Measurements from ENCODE around the gene SUMO4.

DNA sequence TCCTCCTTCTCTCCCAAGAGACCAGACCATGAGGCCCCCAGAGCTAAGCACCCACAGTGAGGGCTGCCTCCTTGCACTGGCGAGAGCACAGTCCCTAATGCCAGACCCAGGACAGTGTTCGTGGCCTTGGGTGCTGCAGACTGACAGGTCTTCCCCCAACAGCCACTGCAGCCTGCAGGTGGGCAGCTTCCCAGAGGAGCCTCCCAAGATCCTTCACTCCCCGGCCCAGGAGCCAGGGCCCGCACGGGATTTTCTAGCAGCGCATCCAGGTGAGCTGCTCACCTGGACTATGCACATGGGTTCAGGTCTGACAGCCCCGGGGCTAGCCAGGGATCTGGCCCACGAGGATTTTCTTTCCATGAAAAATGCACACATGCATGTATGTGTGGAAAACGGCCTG, 41.7 kb downstream of the SUMO4 start:
- no peak for TF ChIP-seq EZH2 (IDR thresholded peaks at IDR 0.05; ENCODE audit: borderline replicate concordance, low read depth, low read length, poor library complexity, severe bottlenecking)
- TF ChIP-seq, protein P1, sequence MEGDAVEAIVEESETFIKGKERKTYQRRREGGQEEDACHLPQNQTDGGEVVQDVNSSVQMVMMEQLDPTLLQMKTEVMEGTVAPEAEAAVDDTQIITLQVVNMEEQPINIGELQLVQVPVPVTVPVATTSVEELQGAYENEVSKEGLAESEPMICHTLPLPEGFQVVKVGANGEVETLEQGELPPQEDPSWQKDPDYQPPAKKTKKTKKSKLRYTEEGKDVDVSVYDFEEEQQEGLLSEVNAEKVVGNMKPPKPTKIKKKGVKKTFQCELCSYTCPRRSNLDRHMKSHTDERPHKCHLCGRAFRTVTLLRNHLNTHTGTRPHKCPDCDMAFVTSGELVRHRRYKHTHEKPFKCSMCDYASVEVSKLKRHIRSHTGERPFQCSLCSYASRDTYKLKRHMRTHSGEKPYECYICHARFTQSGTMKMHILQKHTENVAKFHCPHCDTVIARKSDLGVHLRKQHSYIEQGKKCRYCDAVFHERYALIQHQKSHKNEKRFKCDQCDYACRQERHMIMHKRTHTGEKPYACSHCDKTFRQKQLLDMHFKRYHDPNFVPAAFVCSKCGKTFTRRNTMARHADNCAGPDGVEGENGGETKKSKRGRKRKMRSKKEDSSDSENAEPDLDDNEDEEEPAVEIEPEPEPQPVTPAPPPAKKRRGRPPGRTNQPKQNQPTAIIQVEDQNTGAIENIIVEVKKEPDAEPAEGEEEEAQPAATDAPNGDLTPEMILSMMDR (conservative IDR thresholded peaks at IDR 0.05; ENCODE audit: low read depth, low read length) = no peak

Data from A673 (cell line).